ENCODE data around the gene KCNAB1.

GRCh38 chr3:156368189-156368588 lies 247.8 kb downstream of the KCNAB1 start:
- TF ChIP-seq CTCF (conservative IDR thresholded peaks at IDR 0.05; ENCODE audit: low read length) (no peak), EZH2phosphoT487 (IDR thresholded peaks at IDR 0.05; ENCODE audit: borderline replicate concordance, low read depth, low read length) (no peak)

All from OCI-LY7 (cell line).